NCI-H226 (cell line): ENCODE measurements around the gene TMEM184A.
"Not testable (repeated sequence)": the region's sequence is repeated elsewhere in the genome, so short reads cannot be mapped to it uniquely, and the experiment has no call there.

Experiments
- DNase-seq: peaks from one replicate; pipeline ENCODE4 v3.0.0-alpha.2; 2015

Gene TMEM184A

DNA sequence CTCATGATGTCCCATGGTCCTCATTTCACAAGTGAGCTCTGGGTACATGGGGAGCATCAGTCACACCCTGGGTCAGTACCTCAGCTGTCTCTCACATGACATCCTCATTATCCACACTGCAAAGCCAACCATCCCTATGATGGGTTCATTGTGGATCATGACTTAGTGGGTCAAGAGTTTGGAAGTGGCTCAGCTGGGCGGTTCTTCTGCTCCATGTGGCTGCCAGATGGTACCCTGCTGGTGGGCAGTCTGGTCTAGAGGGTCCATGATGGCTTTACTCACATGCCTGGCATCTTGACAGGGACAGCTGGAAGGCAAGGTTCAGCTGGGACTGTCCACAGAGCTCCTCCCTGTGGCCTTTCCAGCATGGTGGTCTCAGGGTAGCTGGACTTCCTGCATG lies 33.0 kb upstream of the TMEM184A start:
- DNase-seq, result no peak

- DNase-seq, result no peak
These were observed 31.7 kb upstream of the TMEM184A start for GRCh38 chr7:1587738-1588137.

DNA sequence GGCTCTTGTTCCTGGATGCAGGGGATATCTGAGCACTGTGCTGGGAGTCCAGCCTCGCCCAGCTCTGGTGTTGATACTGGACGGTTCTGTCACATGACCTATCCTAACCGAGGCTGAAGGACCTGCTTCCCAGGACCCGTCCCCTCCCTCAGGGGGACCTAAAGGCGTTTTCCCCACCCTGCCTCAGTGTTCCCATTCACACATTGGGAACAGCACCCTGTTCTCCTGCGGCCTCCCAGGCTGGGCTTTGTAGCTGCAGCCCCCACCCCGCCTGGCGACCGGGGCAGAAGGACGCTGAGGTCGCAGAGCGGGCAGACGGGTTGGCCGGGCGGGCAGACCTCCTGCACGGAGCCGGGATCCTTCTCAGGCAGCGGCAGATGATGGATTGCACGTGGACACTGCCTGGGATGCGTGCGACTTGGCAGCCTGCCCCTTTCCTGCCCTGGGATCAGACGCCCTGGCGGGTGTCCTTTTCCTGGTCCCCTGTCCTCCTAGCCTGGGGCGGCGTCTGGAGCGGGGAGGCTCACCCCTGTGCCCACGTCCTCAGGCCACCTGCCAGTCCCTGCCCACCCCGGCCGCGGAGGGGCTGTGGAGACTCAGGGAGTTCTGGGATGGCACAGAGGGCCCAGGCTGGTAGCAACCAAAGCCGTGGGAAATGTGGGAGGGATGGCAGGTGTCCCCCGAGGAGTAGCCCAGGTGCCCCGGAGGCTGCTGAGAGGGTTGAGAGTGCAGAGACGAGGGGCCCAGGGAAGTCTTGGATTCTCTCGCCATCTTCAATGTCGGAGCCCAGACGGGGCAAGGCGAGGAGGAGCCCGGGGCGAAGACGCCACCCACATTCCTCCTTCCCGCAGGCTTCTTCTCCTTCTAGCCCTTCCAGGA lies 31.1 kb upstream of the TMEM184A start:
- no peak for DNase-seq

- DNase-seq, result no peak
These were observed 30.3 kb upstream of the TMEM184A start for GRCh38 chr7:1586126-1586826.

DNA sequence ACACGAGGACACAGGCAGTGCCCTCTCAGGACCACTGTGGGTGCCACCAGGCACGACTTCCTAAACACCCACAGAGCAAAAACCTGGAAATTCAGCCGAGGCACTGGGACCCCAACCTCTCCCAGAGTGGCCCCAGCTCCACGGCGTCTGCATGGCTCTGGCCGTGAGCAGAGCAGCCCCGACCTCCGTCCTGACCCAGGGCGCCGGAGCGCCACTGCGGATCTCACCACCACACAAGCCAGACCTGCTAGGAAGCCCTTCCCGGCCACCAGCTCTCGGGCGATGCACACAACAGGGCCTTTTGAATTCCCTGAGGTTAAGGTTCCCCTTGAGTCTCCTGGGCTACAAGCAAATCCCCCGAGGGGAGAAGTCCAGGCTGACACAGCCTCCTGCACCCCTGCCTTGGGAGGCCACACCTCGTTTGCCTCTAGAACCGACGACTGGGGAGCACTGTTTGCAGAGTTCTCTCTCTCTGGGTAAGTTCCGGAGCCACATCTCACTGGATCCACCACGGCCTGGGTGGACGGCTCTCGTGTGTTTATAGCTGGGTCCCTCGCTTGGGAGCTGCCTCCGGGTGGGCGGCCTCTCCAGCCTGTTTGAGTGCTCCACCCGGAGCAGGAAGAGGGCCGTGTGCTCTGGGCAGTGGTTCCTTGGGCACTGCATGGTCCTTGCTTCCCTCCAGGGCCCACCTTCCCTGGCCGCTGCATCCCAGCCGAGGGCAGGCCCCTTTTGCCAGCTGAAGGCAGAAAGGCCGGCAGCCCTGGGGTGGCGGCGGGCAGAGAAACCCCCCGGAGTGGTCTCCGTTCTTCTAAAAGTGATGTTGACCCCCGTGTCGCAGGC lies 29.4 kb upstream of the TMEM184A start:
- DNase-seq, result no peak

- DNase-seq, result no peak
These were observed 28.7 kb upstream of the TMEM184A start for GRCh38 chr7:1584700-1585099.

DNA sequence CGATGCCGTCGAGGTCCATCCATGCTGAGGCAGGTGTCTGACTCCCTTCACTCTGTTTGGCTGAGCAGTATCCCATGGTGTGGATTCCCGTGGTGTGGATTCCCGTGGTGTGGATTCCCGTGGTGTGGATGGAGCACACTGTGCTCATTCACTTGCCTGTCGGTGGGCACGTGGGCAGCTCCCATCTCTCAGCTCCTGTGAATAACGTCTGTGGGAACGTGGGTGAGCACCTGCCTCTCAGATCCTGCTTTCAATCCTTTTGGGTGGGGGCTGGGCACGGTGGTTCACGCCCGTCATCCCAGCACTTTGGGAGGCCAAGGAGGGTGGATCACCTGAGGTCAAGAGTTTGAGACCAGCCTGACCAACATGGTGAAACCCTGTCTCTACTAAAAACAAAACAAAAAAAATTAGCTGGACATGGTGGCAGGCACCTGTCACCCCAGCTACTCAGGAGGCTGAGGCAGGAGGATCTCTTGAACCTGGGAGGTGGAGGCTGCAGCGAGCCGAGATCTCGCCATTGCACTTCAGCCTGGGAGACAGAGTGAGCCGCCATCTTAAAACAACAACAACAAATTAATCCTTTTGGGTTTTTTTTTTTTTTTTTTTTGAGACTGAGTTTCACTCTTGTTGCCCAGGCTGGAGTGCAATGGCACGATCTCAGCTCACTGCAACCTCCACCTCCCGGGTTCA lies 27.4 kb upstream of the TMEM184A start:
- not testable (repeated sequence) for DNase-seq

- DNase-seq, result no peak
These were observed 24.5 kb upstream of the TMEM184A start for GRCh38 chr7:1580422-1581030.

DNA sequence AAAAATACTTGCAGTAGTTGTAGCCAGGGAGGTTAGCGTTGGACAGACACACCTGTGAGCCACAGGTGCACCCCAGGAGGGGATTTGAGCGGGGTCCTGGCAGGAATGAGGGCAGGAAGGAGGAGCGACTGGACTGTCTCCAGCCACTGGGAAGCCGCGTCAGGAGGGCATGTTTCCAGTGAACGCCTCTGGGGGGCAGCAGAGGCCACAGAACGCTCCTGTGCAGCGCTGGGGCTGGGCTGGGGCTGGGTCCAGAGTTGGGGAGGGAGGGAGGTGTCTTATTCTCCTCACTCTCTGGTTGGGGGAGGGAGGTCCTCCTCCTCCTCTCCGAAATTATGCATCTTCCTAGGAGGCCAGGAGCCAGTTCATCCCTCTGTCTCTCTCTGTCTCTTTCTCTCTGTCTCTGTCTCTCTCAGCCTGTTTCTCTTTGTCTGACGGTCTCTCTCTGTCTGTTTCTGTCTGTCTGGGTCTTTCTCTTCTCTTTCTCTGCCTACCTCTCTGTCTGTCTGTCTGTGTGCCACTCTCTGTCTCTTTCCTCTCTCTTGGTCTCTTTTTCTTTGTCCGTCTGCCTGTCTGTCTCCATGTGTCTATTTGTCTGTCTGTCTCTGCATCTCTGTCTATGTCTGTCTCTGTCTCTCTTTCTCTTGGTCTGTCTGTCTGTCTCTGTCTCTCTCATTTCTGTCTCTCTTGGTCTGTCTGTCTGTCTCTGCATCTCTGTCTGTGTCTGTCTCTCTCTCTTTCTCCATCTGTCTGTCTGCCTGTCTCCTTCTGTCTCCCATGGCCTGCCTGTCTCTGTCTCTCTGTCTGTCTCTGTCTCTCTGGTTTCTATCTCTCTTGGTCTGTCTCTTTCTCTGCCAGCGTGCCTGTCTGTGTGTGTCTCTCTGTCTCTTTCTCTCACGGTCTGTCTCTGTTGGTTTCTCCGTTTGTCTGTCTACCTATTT lies 23.7 kb upstream of the TMEM184A start:
- DNase-seq, result peak; percentile 69

- DNase-seq, result no peak
These were observed 22.5 kb upstream of the TMEM184A start for GRCh38 chr7:1578513-1578912.

- no peak for DNase-seq
These were observed 20.7 kb upstream of the TMEM184A start for GRCh38 chr7:1576521-1577253.

DNA sequence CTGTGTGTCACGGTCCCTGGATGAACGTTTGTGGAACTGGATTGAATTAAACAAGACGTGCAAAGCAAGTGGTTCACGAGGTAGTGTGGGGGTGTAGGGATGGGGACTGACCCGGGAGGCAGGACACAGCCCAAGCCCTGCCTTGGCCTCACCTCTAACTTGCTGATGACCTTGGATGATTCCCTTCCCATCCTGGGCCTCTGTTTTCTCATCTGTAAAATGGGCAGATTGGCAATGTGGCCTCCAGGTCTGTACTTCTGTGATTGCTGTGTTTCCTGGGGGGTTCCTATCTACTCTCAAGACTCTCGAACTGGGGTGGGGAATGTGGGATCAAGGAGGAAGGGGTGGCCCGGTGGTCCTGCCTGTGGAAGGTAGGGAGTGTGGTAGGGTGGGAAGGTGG lies 19.8 kb upstream of the TMEM184A start:
- DNase-seq, result no peak

DNA sequence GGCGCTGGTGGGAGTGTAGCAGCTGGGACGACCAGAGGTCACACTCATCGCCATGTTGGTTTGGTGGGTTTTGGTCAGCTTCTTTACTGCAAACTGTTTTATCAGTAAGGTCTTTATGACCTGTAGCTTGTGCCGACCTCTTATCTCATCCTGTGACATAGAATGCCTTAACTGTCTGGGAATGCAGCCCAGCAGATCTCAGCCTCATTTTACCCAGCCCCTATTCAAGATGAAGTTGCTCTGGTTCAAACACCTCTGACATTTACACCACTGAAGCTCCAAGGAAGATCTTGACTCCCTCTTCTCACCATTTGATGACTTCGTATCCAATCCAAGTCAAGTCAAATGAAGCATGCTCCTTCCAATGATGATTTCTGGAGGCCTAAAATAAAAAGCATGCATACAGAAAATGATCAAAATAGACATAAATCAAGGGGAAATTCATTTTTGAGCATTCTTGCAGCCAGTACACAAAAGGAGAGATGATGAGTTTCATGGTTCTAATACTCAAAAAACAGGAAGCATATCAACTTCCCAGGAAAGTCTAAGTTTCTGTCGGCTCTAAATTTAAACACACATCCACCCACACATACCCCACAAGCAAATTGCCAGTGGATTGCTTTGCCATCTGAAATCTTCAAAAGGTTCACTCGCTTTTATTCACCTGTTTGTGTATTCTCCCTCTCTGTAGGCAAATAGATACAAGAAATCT lies 16.3 kb upstream of the TMEM184A start:
- DNase-seq, result no peak

- DNase-seq, result peak; percentile 98
These were observed 14.0 kb upstream of the TMEM184A start, which contains the start of gene PSMG3 for GRCh38 chr7:1569833-1570632. Gene PSMG3, minus strand, starts transcription at chr7:1570032. Its CDS starts 693 bp downstream, at chr7:1569339.

DNA sequence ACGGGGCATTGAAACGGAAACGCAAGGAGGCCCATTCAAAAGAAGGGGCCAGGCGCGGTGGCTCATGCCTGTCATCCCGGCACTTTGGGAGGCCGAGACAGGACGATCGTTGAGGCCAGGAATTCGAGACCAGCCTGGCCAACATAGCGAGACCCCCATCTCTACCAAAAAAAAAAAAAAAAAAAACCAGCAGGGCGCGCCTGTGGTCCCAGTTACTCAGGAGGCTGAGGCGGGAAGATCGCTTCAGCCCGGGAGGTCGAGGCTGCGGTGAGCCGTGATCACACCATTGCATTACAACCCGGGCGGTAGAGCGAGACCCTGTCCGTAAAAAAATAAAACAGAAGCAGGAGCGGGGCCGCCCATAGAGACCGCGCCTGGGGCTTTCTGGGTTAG lies 13.4 kb upstream of the TMEM184A start:
- DNase-seq, result no peak

DNA sequence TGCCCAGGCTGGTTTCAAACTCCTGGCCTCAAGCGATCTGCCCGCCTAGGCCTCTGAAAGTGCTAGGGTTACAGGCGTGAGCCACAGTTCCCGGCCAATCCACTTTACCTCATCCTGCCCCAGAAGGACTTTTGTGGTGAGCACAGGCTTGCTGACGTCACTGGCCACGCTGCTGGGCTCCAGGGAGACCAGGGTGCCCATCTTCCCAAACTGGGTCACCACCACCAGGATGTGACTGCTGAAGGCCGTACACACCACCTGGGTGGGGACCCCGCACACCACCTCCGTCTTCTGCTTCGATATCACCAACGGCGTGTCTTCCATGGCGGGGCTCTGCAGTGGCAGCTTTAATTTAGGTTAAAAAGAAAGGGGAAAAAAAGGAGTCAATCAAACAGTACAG lies 13.0 kb upstream of the TMEM184A start:
- DNase-seq, result no peak

- DNase-seq, result no peak
These were observed 12.0 kb upstream of the TMEM184A start for GRCh38 chr7:1567896-1568510.
